ENCODE results near the gene TMEM150C.

GRCh38 chr4:82467471-82467870 lies 94.3 kb downstream of the TMEM150C start:
- TF ChIP-seq, protein P1, sequence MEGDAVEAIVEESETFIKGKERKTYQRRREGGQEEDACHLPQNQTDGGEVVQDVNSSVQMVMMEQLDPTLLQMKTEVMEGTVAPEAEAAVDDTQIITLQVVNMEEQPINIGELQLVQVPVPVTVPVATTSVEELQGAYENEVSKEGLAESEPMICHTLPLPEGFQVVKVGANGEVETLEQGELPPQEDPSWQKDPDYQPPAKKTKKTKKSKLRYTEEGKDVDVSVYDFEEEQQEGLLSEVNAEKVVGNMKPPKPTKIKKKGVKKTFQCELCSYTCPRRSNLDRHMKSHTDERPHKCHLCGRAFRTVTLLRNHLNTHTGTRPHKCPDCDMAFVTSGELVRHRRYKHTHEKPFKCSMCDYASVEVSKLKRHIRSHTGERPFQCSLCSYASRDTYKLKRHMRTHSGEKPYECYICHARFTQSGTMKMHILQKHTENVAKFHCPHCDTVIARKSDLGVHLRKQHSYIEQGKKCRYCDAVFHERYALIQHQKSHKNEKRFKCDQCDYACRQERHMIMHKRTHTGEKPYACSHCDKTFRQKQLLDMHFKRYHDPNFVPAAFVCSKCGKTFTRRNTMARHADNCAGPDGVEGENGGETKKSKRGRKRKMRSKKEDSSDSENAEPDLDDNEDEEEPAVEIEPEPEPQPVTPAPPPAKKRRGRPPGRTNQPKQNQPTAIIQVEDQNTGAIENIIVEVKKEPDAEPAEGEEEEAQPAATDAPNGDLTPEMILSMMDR (IDR thresholded peaks at IDR 0.05), result no peak
- TF ChIP-seq POLR2A (IDR thresholded peaks at IDR 0.05), result no peak

Data from Peyer's patch (tissue), 4 donors.